Endothelial cell of umbilical vein (primary cell): ENCODE measurements around the gene DTNA. TPM values are rescaled to one million over a fixed set of nuclear protein-coding genes. Genes with fewer than 3 reads are reported as not detected.

Experiments used
- BruUV-seq: library from RNA; stranded (reverse); fragments of 400-500 nt; replicated peaks from 2 replicates; lab custom pipeline; 2021; lab: Mats Ljungman, UMichigan
- CTCF ChIA-PET: fragments of 300-600, 350-600 bp; sonication (Branson Sonifier 250); formaldehyde crosslinking; loops from one replicate; lab custom pipeline; 2021; ENCODE audit warnings: antibody characterized with exemption, inconsistent platforms; lab: Charles Lee
- POLR2A ChIA-PET: fragments of 300-600, 350-600 bp; sonication (Branson Sonifier 250); formaldehyde crosslinking; loops from one replicate; lab custom pipeline; 2021; ENCODE audit warnings: antibody characterized with exemption, inconsistent platforms; lab: Charles Lee
- DNase-seq: peaks from one replicate; pipeline ENCODE4 v3.0.0-alpha.2; 2011; ENCODE audit warnings: low read depth, low spot score
- FAIRE-seq: peaks from 2 replicates; lab custom pipeline; 2011; peaks lifted over from hg19 to GRCh38; lab: Jason Lieb, UNC
- H2AFZ ChIP-seq: 2 replicates; pipeline ENCODE4 v1.6.0; 2012; ENCODE audit warnings: low read depth, low read length, control low read depth, inconsistent platforms
- H3K27ac ChIP-seq: 2 replicates; pipeline ENCODE4 v1.5.1; 2011; ENCODE audit warnings: low read depth, mild to moderate bottlenecking, control low read depth, low read length, moderate library complexity; ENCODE audit not compliant: insufficient read depth
- H3K27me3 ChIP-seq, 2 experiments: 2 replicates each; pipeline versions ENCODE4 v1.6.0 to v1.6.1; 2011; ENCODE audit warnings: low read length in 2 of 2, mixed read lengths in 1 of 2; ENCODE audit not compliant: control insufficient read depth in 2 of 2, insufficient read depth in 2 of 2
- H3K36me3 ChIP-seq, 2 experiments: 2 replicates in 1 of 2; 3 replicates in 1 of 2; pipeline ENCODE4 v1.5.1; 2011; ENCODE audit warnings: low read length in 2 of 2, mild to moderate bottlenecking in 1 of 2, moderate library complexity in 1 of 2; ENCODE audit not compliant: control insufficient read depth in 2 of 2, insufficient read depth in 2 of 2; ENCODE audit errors: extremely low read depth in 1 of 2
- H3K4me1 ChIP-seq: 3 replicates; pipeline ENCODE4 v1.5.1; 2011; ENCODE audit warnings: mild to moderate bottlenecking, low read length; ENCODE audit not compliant: control insufficient read depth, insufficient read depth; ENCODE audit errors: extremely low read depth
- H3K4me2 ChIP-seq: 2 replicates; pipeline ENCODE4 v1.6.1; 2011; ENCODE audit warnings: low read length, control low read depth, mixed read lengths; ENCODE audit not compliant: insufficient read depth
- H3K4me3 ChIP-seq, 3 experiments: fragments of 200-600 bp in 1 of 3; sonication (generic), shearing (Covaris generic) in 1 of 3; replicated peaks in 1 of 3; 2 replicates each; pipeline ENCODE4 v1.5.1; 2011 to 2016; ENCODE audit warnings: control low read depth in 3 of 3, low read length in 3 of 3, mild to moderate bottlenecking in 2 of 3, inconsistent platforms in 1 of 3, low read depth in 1 of 3, moderate library complexity in 1 of 3; ENCODE audit not compliant: insufficient read depth in 1 of 3
- H3K79me2 ChIP-seq: 2 replicates; pipeline ENCODE4 v1.6.0; 2012; ENCODE audit warnings: low read length, inconsistent platforms; ENCODE audit not compliant: control insufficient read depth, insufficient read depth
- H3K9ac ChIP-seq: replicated peaks from 2 replicates; pipeline ENCODE3; 2011; ENCODE audit warnings: low read length, control low read depth; ENCODE audit not compliant: insufficient read depth; ENCODE audit errors: extremely low read depth
- H3K9me1 ChIP-seq: replicated peaks from 3 replicates; pipeline ENCODE4 v1.6.0; 2011; ENCODE audit warnings: mild to moderate bottlenecking, low read length; ENCODE audit not compliant: control insufficient read depth, insufficient read depth; ENCODE audit errors: extremely low read depth
- H3K9me3 ChIP-seq: replicated peaks from 2 replicates; pipeline ENCODE4 v1.5.1; 2012; ENCODE audit warnings: low read length, inconsistent platforms; ENCODE audit not compliant: control insufficient read depth, insufficient read depth
- H4K20me1 ChIP-seq: replicated peaks from 2 replicates; pipeline ENCODE3; 2011; ENCODE audit warnings: mild to moderate bottlenecking, low read length; ENCODE audit not compliant: control insufficient read depth, insufficient read depth; ENCODE audit errors: extremely low read depth
- EZH2 ChIP-seq: IDR thresholded peaks from 2 replicates; pipeline ENCODE4 v1.6.1; 2012; ENCODE audit warnings: borderline replicate concordance, low read depth, mild to moderate bottlenecking, moderate library complexity, low read length, inconsistent platforms; ENCODE audit not compliant: severe bottlenecking
- FOS ChIP-seq: IDR thresholded peaks from 2 replicates; pipeline ENCODE4 v1.6.1; 2011; ENCODE audit warnings: mild to moderate bottlenecking, low read length, moderate library complexity, borderline replicate concordance; ENCODE audit not compliant: insufficient read depth
- GATA2 ChIP-seq: IDR thresholded peaks from 2 replicates; pipeline ENCODE4 v1.7.0; 2011; ENCODE audit warnings: low read depth, mild to moderate bottlenecking, moderate library complexity, mixed read lengths, low read length; ENCODE audit not compliant: insufficient read length, insufficient read depth
- JUN ChIP-seq: IDR thresholded peaks from 2 replicates; pipeline ENCODE4 v1.6.1; 2011; ENCODE audit warnings: borderline replicate concordance, low read depth; ENCODE audit not compliant: insufficient read length, insufficient read depth
- MYC ChIP-seq: IDR thresholded peaks from one replicate; pipeline ENCODE4 v1.6.1; 2011; ENCODE audit warnings: mild to moderate bottlenecking, low read depth, low read length
- POLR2A ChIP-seq: IDR thresholded peaks from 2 replicates; pipeline ENCODE4 v1.6.1; 2012; ENCODE audit warnings: low read depth, mild to moderate bottlenecking, control low read depth, low read length
- POLR2AphosphoS5 ChIP-seq: IDR thresholded peaks from 2 replicates; pipeline ENCODE4 v1.6.1; 2012; ENCODE audit warnings: low read depth, mild to moderate bottlenecking, control low read depth, low read length, moderate library complexity; ENCODE audit not compliant: insufficient read depth
- dilution Hi-C: fragments of 300-500 bp; cut with MboI; formaldehyde crosslinking; loops from one replicate; pipeline ENCODE4 v1.15.0; 2019; ENCODE audit warnings: low sequenced_read_pairs; ENCODE audit not compliant: extremely low pct_ligation_motif_present
- intact Hi-C: fragments of 100-400 bp; cut with micrococcal nuclease; formaldehyde crosslinking; loops from one replicate; pipeline ENCODE4 v1.10.0; 2022
- polyA plus RNA-seq, 4 experiments: library from polyadenylated mRNA; depleted of rRNA in 3 of 4; stranded (reverse) in 3 of 4; unstranded in 1 of 4; fragments of >200 nt; gene quantifications; 2 replicates each; pipeline versions ENCODE4 v1.2.1 to v1.2.3, GENCODE V29; 2011 to 2012; ENCODE audit warnings: missing spikeins in 1 of 4
- total RNA-seq: library from RNA; stranded (reverse); gene quantifications from 2 replicates; pipeline ENCODE4 v1.2.3, GENCODE V29; 2021
- TF ChIP-seq, protein P1 (sequence below): IDR thresholded peaks from 2 replicates; pipeline ENCODE4 v1.6.1; 2011; ENCODE audit not compliant: insufficient read depth, insufficient read length
- TF ChIP-seq, protein P2 (sequence below), 2 donors: IDR thresholded peaks; 1 replicate in 1 of 2; 2 replicates in 1 of 2; pipeline ENCODE4 v1.5.1; 2011; ENCODE audit warnings: low read length in 2 of 2, mild to moderate bottlenecking in 2 of 2, moderate library complexity in 2 of 2, control low read depth in 1 of 2, inconsistent platforms in 1 of 2, low read depth in 1 of 2; ENCODE audit not compliant: insufficient read depth in 1 of 2; ENCODE audit errors: extremely low read depth in 1 of 2

DTNA gene
- total and polyA plus RNA-seq, 2 donors (not counting 3 experiments of a cell fraction or from before 2014, with no cell fraction given): 6.6 to 15.3 TPM

DNA sequence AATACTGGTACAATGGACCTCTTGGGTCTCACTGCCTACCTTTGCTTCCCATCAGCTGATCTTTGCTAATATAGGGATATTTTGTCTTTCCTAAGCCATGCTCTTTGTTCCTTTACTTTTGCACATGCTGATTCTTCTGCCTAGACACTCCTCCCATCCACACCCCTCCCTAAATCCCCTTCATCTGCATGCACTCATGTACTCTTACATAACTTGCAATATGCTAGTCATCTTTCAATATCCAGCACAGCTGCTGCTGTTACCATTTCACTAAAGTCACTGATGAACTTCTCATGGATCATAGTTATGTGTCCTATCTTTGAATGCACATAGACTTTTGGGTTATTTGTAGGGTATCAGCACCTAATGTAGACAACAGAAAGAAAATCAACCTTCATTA is 18.5 kb upstream of the DTNA start:
- TF ChIP-seq, protein P1, sequence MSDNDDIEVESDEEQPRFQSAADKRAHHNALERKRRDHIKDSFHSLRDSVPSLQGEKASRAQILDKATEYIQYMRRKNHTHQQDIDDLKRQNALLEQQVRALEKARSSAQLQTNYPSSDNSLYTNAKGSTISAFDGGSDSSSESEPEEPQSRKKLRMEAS: no peak
- TF ChIP-seq FOS (no peak), EZH2 (no peak), MYC (no peak), JUN (no peak), POLR2AphosphoS5 (no peak), GATA2 (no peak), POLR2A (no peak)
- TF ChIP-seq, protein P2, sequence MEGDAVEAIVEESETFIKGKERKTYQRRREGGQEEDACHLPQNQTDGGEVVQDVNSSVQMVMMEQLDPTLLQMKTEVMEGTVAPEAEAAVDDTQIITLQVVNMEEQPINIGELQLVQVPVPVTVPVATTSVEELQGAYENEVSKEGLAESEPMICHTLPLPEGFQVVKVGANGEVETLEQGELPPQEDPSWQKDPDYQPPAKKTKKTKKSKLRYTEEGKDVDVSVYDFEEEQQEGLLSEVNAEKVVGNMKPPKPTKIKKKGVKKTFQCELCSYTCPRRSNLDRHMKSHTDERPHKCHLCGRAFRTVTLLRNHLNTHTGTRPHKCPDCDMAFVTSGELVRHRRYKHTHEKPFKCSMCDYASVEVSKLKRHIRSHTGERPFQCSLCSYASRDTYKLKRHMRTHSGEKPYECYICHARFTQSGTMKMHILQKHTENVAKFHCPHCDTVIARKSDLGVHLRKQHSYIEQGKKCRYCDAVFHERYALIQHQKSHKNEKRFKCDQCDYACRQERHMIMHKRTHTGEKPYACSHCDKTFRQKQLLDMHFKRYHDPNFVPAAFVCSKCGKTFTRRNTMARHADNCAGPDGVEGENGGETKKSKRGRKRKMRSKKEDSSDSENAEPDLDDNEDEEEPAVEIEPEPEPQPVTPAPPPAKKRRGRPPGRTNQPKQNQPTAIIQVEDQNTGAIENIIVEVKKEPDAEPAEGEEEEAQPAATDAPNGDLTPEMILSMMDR (IDR thresholded peaks at IDR 0.05; ENCODE audit: extremely low read depth in 1 of 2, insufficient read depth in 1 of 2, low read depth in 1 of 2, low read length in 2 of 2): no peak
- POLR2A ChIA-PET: no interaction called here
- no TSS peak for BruUV-seq
- FAIRE-seq (no peak), DNase-seq (no peak)
- Histone ChIP-seq H3K9ac (no peak overlapping the region), H2AFZ (no peak overlapping the region), H3K9me3 (no peaks in the 10 kb centered on the region), H3K9me1 (no peaks in the 10 kb centered on the region), H3K36me3 (no peaks in the 10 kb centered on the region), H3K27ac (no peak overlapping the region), H3K4me3 (no peak overlapping the region), H3K27me3 (no peaks in the 10 kb centered on the region), H3K4me1 (no peaks in the 10 kb centered on the region), H3K79me2 (no peaks in the 10 kb centered on the region), H4K20me1 (no peaks in the 10 kb centered on the region), H3K4me2 (no peak overlapping the region)
- dilution Hi-C loops (no loop called here), intact Hi-C loops (no loop called here)
- CTCF ChIA-PET: interaction anchor here (1.2 to 1.4 kb wide), 2 partner anchors 9 to 30 kb away, joined by 4 to 5 read pairs; no protein-coding TSS in a partner anchor
